Muscle layer of duodenum (tissue), 2 donors: Measurements from ENCODE around the gene SND1.

ENCODE experiments used
- H3K27ac ChIP-seq: one replicate; pipeline ENCODE4 v1.7.0; 2013; ENCODE audit warnings: mild to moderate bottlenecking, low read length
- H3K27me3 ChIP-seq: one replicate; pipeline ENCODE4 v1.7.0; 2013; ENCODE audit warnings: low read depth, mild to moderate bottlenecking, control low read depth, low read length
- H3K36me3 ChIP-seq, 2 donors: one replicate each; pipeline ENCODE4 v1.7.0; 2013; ENCODE audit warnings: low read length in 2 of 2, control low read depth in 1 of 2, mild to moderate bottlenecking in 1 of 2; ENCODE audit not compliant: insufficient read depth in 2 of 2, control insufficient read depth in 1 of 2
- H3K4me1 ChIP-seq, 2 donors: one replicate each; pipeline ENCODE4 v1.7.0; 2013; ENCODE audit warnings: low read length in 2 of 2, mild to moderate bottlenecking in 2 of 2, control low read depth in 1 of 2, moderate library complexity in 1 of 2; ENCODE audit not compliant: insufficient read depth in 2 of 2, control insufficient read depth in 1 of 2
- H3K4me3 ChIP-seq, 2 donors: one replicate each; pipeline ENCODE4 v1.7.0; 2013; ENCODE audit warnings: low read length in 2 of 2, low read depth in 1 of 2, mild to moderate bottlenecking in 1 of 2
- H3K9me3 ChIP-seq, 2 donors: one replicate each; pipeline ENCODE4 v1.7.0; 2013; ENCODE audit warnings: low read length in 2 of 2, control low read depth in 1 of 2, mild to moderate bottlenecking in 1 of 2; ENCODE audit not compliant: control insufficient read depth in 1 of 2
- donor health status: healthy.

SND1 gene

GRCh38 chr7:128032605-128033235 lies 380.7 kb downstream of the SND1 start:
- Histone ChIP-seq H3K4me1 (peaks cover 3 to 12% of the 10 kb centered on the region in 2 donors), H3K4me3 (peak overlapping the region in 1 of 2 donors; percentile 65), H3K36me3 (peaks cover 0 to 12% of the 10 kb centered on the region in 2 donors), H3K27ac (no peak overlapping the region), H3K9me3 (no peaks in the 10 kb centered on the region), H3K27me3 (no peaks in the 10 kb centered on the region)

GRCh38 chr7:128033246-128033645 lies 381.3 kb downstream of the SND1 start:
- H3K36me3 ChIP-seq, result peaks cover 0 to 12% of the 10 kb centered on the region in 2 donors
- no peaks in the 10 kb centered on the region for H3K9me3 ChIP-seq
- no peak overlapping the region for H3K27ac ChIP-seq
- peak overlapping the region in 1 of 2 donors; percentile 65 for H3K4me3 ChIP-seq
- H3K4me1 ChIP-seq, result peaks cover 3 to 12% of the 10 kb centered on the region in 2 donors
- H3K27me3 ChIP-seq, result no peaks in the 10 kb centered on the region

DNA sequence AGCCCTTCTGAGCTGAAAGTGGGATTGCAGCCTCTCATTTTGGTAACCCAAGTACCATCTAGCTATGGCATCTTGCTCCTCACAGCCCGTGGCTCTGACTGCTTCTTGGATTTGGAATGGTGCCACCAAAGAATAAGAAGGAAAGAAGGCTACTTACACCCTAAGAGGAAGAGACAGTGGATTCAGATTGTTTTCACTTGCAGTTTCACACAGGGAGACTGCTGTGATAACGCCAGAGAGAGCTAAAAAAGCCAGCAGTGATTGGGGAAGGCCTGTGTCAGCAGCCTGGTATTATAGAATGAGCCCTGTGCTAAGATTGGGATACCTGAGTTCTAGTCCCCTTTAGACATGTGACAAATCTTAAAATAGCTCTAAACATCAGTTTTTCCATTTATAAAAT lies 382.8 kb downstream of the SND1 start:
- Histone ChIP-seq H3K4me3 (no peak overlapping the region), H3K27me3 (no peaks in the 10 kb centered on the region), H3K4me1 (peaks cover 3 to 12% of the 10 kb centered on the region in 2 donors), H3K36me3 (no peaks in the 10 kb centered on the region), H3K27ac (no peak overlapping the region), H3K9me3 (no peaks in the 10 kb centered on the region)

DNA sequence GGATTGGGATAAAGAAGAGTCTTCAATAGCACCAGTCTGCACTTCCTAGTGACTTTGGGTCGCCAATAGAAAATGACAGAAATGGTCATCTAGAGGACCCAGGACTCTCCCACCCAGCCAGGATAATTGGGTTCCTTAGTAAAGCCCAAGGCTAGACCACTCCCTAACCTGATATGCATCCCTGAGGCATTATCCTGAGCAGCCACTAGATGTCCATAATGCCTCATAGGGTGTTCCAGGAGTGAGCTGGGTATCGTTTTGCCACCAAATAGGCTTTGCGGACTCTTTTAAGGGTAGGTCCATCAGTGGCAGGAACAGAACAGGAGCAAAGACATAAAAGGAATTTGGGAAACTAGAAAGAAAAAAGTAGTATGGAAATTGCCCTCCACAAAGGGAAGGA lies 383.7 kb downstream of the SND1 start:
- no peaks in the 10 kb centered on the region for H3K9me3 ChIP-seq
- H3K4me3 ChIP-seq, result no peak overlapping the region
- no peaks in the 10 kb centered on the region for H3K36me3 ChIP-seq
- H3K27ac ChIP-seq, result no peak overlapping the region
- H3K4me1 ChIP-seq, result peaks cover 3 to 8% of the 10 kb centered on the region in 2 donors
- no peaks in the 10 kb centered on the region for H3K27me3 ChIP-seq

- H3K36me3 ChIP-seq, result no peaks in the 10 kb centered on the region
- H3K4me1 ChIP-seq, result peaks cover 3 to 7% of the 10 kb centered on the region in 2 donors
- no peak overlapping the region for H3K4me3 ChIP-seq
- H3K27me3 ChIP-seq, result no peaks in the 10 kb centered on the region
- H3K27ac ChIP-seq, result no peak overlapping the region
- H3K9me3 ChIP-seq, result no peaks in the 10 kb centered on the region
Measured at GRCh38 chr7:128036226-128036940, 384.4 kb downstream of the SND1 start.

DNA sequence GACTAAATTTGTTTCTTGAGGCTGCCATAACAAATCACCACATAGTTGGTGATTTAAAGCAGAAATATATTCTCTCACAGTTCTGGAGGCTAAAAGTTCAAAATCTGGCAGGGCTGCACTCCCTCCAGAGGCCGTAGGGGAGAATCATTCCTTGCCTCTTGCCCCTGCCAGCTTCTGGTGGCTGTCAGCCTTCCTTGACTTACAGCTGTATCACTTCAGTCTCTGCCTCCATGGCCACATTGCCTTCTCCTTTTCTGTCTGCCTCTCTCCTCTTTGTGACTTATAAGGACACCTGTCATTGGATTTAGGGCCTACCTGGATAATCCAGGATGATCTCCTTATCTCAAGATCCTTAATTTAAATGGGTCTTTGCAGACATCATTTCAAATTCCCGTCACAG lies 385.1 kb downstream of the SND1 start:
- peaks cover 3 to 12% of the 10 kb centered on the region in 2 donors for H3K4me1 ChIP-seq
- no peak overlapping the region for H3K4me3 ChIP-seq
- H3K27me3 ChIP-seq, result no peaks in the 10 kb centered on the region
- no peak overlapping the region for H3K27ac ChIP-seq
- no peaks in the 10 kb centered on the region for H3K36me3 ChIP-seq
- H3K9me3 ChIP-seq, result no peaks in the 10 kb centered on the region

DNA sequence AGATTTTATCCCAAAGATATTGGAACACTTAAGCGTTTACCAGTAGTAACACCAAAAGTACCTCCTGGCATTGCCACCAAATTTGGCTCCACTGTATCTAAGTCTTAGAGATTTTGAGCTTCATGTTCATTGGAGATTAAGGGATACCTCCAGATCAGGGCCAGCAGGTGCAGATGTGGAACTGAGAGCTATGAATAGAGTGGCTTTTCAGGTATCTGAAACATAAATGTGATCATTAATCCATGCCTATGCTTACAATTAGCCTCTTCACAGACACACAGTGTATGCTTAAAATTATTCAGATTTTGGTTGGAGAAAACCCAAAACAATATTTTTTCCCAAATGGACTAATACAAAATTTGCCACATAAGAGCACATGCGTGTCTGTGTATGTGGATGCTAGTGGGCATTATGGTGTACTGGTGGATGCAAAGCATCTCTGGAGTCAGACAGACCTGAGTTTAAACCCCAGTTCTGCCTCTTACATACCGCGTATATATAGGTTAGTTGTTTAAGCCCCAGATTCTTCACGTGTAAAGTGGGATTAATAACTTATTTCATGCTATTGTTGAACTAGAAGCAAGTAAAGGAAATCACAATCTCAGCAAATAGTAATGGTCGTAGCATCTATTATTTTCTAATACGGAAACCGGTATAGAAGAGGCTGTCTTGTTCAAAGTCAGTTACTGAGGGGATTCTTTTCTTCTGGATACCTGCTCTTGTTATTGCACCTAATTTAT lies 386.1 kb downstream of the SND1 start:
- Histone ChIP-seq H3K4me1 (peaks cover 3 to 7% of the 10 kb centered on the region in 2 donors), H3K9me3 (no peaks in the 10 kb centered on the region), H3K36me3 (no peaks in the 10 kb centered on the region), H3K27me3 (no peaks in the 10 kb centered on the region), H3K4me3 (no peak overlapping the region), H3K27ac (no peak overlapping the region)

GRCh38 chr7:128039544-128039953 lies 387.6 kb downstream of the SND1 start:
- no peak overlapping the region for H3K4me3 ChIP-seq
- H3K27ac ChIP-seq, result no peak overlapping the region
- H3K4me1 ChIP-seq, result peaks cover 3 to 7% of the 10 kb centered on the region in 2 donors
- no peaks in the 10 kb centered on the region for H3K9me3 ChIP-seq
- no peaks in the 10 kb centered on the region for H3K36me3 ChIP-seq
- no peaks in the 10 kb centered on the region for H3K27me3 ChIP-seq

- Histone ChIP-seq H3K4me1 (peaks cover 0 to 7% of the 10 kb centered on the region in 2 donors), H3K9me3 (no peaks in the 10 kb centered on the region), H3K27me3 (no peaks in the 10 kb centered on the region), H3K27ac (no peak overlapping the region), H3K4me3 (no peak overlapping the region), H3K36me3 (no peaks in the 10 kb centered on the region)
Measured at GRCh38 chr7:128040205-128040604, 388.2 kb downstream of the SND1 start.

GRCh38 chr7:128041203-128041602 lies 389.2 kb downstream of the SND1 start:
- Histone ChIP-seq H3K4me1 (peaks cover 0 to 7% of the 10 kb centered on the region in 2 donors), H3K27me3 (no peaks in the 10 kb centered on the region), H3K9me3 (no peaks in the 10 kb centered on the region), H3K27ac (no peak overlapping the region), H3K36me3 (no peaks in the 10 kb centered on the region), H3K4me3 (no peak overlapping the region)

- Histone ChIP-seq H3K36me3 (no peaks in the 10 kb centered on the region), H3K4me1 (peaks cover 0 to 7% of the 10 kb centered on the region in 2 donors), H3K4me3 (no peak overlapping the region), H3K9me3 (no peaks in the 10 kb centered on the region), H3K27ac (no peak overlapping the region), H3K27me3 (no peaks in the 10 kb centered on the region)
Measured at GRCh38 chr7:128042012-128042411, 390.0 kb downstream of the SND1 start.
